IMR-90 (cell line): ENCODE results near the gene PTPRU.

Experiments used
- BHLHE40 ChIP-seq: fragments of 150-350 bp; IDR thresholded peaks from 2 replicates; pipeline ENCODE4 v1.6.1; 2016; ENCODE audit warnings: mild to moderate bottlenecking, low read depth, low read length
- CHD1 ChIP-seq: IDR thresholded peaks from 2 replicates; pipeline ENCODE4 v1.6.1; 2012; ENCODE audit warnings: low read depth, low read length, improper control_type of control experiment
- FOS ChIP-seq: fragments of 150-350 bp; IDR thresholded peaks from 2 replicates; pipeline ENCODE4 v1.6.1; 2016; ENCODE audit warnings: low read depth, low read length
- MAFK ChIP-seq: IDR thresholded peaks from 2 replicates; pipeline ENCODE4 v1.6.1; 2012; ENCODE audit warnings: low read depth, low read length, improper control_type of control experiment
- MAZ ChIP-seq: IDR thresholded peaks from 2 replicates; pipeline ENCODE4 v1.6.1; 2012; ENCODE audit warnings: low read depth, mild to moderate bottlenecking, low read length, improper control_type of control experiment, moderate library complexity, borderline replicate concordance
- POLR2A ChIP-seq: IDR thresholded peaks from 2 replicates; pipeline ENCODE4 v1.6.1; 2012; ENCODE audit warnings: mild to moderate bottlenecking, low read depth, low read length
- RAD21 ChIP-seq: IDR thresholded peaks from 2 replicates; pipeline ENCODE4 v1.6.1; 2012; ENCODE audit warnings: low read length, improper control_type of control experiment
- RCOR1 ChIP-seq: IDR thresholded peaks from 2 replicates; pipeline ENCODE4 v1.6.1; 2012; ENCODE audit warnings: mild to moderate bottlenecking, low read length, improper control_type of control experiment; ENCODE audit not compliant: insufficient replicate concordance
- RFX5 ChIP-seq: IDR thresholded peaks from 2 replicates; pipeline ENCODE4 v1.8.0; 2012; ENCODE audit warnings: low read depth, mild to moderate bottlenecking, low read length, moderate library complexity
- SMC3 ChIP-seq: fragments of 150-350 bp; IDR thresholded peaks from 2 replicates; pipeline ENCODE4 v1.6.1; 2016; ENCODE audit warnings: low read depth, mild to moderate bottlenecking, antibody characterized with exemption, low read length, moderate library complexity
- TF ChIP-seq, protein P1 (sequence below): conservative IDR thresholded peaks from 2 replicates; pipeline ENCODE4 v1.5.1; 2012; ENCODE audit warnings: mild to moderate bottlenecking, low read depth, low read length, improper control_type of control experiment
- TF ChIP-seq, protein P2 (sequence below): fragments of 150-350 bp; IDR thresholded peaks from 2 replicates; pipeline ENCODE4 v1.6.1; 2017; ENCODE audit warnings: mild to moderate bottlenecking, antibody characterized with exemption, low read length, low read depth

DNA sequence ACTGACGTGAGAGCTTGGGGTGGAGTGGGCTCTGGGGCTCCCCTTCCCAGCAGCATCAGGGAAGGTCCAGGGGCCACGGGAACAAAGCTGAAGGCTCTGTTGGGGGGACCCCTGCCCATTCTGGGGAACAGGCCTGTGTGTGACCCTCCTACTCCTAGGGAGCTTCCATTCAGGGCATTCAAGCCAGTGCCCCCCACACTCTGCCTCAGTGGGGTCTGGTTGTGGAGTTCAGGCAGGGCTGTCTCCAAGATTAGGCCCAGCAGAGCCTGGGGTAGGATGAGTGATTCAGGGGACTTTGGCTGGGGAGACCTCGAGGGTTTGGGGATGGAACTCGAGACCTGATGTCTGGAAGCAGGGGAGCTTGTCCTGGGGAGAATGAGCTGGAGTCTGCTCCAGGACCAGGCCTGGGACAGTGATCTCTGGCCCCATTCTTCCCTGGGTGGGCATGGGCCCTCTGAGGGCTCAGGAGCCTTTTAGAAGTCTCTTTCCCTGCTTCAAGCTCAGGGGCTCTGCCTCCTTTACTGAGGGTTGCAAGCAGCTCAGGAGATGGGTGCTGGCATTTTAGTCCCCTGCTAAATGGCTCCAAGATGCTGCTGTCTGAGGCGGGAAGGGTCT is 81.7 kb downstream of the PTPRU start:
- TF ChIP-seq, protein P1, sequence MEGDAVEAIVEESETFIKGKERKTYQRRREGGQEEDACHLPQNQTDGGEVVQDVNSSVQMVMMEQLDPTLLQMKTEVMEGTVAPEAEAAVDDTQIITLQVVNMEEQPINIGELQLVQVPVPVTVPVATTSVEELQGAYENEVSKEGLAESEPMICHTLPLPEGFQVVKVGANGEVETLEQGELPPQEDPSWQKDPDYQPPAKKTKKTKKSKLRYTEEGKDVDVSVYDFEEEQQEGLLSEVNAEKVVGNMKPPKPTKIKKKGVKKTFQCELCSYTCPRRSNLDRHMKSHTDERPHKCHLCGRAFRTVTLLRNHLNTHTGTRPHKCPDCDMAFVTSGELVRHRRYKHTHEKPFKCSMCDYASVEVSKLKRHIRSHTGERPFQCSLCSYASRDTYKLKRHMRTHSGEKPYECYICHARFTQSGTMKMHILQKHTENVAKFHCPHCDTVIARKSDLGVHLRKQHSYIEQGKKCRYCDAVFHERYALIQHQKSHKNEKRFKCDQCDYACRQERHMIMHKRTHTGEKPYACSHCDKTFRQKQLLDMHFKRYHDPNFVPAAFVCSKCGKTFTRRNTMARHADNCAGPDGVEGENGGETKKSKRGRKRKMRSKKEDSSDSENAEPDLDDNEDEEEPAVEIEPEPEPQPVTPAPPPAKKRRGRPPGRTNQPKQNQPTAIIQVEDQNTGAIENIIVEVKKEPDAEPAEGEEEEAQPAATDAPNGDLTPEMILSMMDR = no peak
- no peak for TF ChIP-seq MAFK
- no peak for TF ChIP-seq POLR2A
- no peak for TF ChIP-seq FOS
- no peak for TF ChIP-seq MAZ
- TF ChIP-seq, protein P2, sequence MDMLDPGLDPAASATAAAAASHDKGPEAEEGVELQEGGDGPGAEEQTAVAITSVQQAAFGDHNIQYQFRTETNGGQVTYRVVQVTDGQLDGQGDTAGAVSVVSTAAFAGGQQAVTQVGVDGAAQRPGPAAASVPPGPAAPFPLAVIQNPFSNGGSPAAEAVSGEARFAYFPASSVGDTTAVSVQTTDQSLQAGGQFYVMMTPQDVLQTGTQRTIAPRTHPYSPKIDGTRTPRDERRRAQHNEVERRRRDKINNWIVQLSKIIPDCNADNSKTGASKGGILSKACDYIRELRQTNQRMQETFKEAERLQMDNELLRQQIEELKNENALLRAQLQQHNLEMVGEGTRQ = no peak
- no peak for TF ChIP-seq RCOR1
- TF ChIP-seq BHLHE40 = no peak
- TF ChIP-seq SMC3 = no peak
- TF ChIP-seq CHD1 = no peak
- TF ChIP-seq RAD21 = no peak
- TF ChIP-seq RFX5 = no peak
